GM12864 (cell line): Measurements from ENCODE around the gene GALNS.
"Not testable (repeated sequence)": the region's sequence is repeated elsewhere in the genome, so short reads cannot be mapped to it uniquely, and the experiment has no call there.

ENCODE experiments used
- DNase-seq: peaks from one replicate; pipeline ENCODE4 v3.0.0-alpha.2; 2011; ENCODE audit warnings: low read depth
- H3K4me3 ChIP-seq: 2 replicates; pipeline ENCODE4 v1.5.1; 2011; ENCODE audit warnings: mild to moderate bottlenecking, low read depth, low read length, control low read depth
- CTCF ChIP-seq: IDR thresholded peaks from 2 replicates; pipeline ENCODE4 v1.5.1; 2011; ENCODE audit warnings: low read depth, mild to moderate bottlenecking, moderate library complexity, low read length, control low read depth, inconsistent platforms; ENCODE audit errors: missing control alignments

GALNS gene

GRCh38 chr16:88796278-88796677, 60.5 kb downstream of the GALNS start:
- no peak for TF ChIP-seq CTCF
- H3K4me3 ChIP-seq, result no peak overlapping the region
- no peak for DNase-seq

GRCh38 chr16:88793251-88793954, 63.3 kb downstream of the GALNS start:
- TF ChIP-seq CTCF, result no peak
- H3K4me3 ChIP-seq, result no peak overlapping the region
- no peak for DNase-seq

DNA sequence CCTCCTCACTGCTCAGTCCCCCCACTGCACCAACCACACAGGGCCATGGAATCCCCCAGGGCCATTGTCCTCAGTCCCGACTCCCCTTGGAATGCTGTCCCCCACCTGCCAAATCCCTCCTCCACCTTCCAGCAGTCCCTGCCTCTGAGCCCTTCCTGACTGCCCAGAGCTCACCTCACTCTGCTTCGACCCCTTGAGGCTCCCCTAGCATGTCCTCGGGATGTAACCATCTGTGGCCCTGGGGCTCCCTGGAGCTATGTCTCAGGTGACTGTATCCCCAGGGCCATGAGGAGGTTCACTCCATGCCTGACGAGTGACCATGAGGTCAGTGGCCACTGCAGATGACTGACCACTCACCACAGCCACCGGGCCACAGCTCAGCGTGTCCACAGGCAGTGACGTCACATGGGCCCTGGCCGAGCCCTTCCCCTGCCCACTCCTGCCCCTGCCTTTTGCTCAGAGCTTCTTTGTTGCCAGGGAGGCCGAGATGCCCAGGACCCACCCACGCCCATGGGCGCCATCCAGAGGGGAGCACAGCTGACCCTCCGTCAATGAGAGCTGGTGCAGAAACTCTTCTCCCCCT, 64.0 kb downstream of the GALNS start:
- TF ChIP-seq CTCF, result no peak
- no peak overlapping the region for H3K4me3 ChIP-seq
- no peak for DNase-seq

DNA sequence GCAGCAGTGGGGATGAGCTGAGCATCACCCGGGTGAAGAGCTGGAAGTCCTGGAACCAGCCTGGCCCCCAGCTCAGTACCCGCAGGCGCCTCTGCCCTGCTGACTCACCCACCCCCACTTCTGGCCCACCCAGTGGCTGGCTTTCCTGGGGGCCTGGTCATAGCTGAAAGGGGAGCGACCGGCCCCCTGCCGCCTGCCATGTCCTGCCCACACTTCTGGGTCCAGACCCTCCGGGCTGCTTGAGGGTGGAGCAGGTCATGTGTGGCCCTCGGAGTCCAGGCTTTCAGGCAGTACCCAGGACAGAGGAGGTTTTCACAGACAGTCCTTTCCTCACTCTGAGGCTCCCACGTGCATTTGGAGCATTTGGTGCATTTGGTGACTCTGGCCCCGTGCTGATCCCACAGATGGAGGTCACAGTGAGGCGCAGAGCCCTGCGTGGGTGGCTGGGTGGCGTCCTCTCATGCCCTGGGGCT, 64.6 kb downstream of the GALNS start:
- H3K4me3 ChIP-seq, result no peak overlapping the region
- no peak for DNase-seq
- no peak for TF ChIP-seq CTCF

GRCh38 chr16:88790312-88791211, 66.2 kb downstream of the GALNS start:
- no peak for DNase-seq
- H3K4me3 ChIP-seq, result peak overlapping the region; percentile 6; the same call in 1 of the 2 replicates
- TF ChIP-seq CTCF, result no peak

- no peak overlapping the region for H3K4me3 ChIP-seq
- TF ChIP-seq CTCF, result no peak
- no peak for DNase-seq
These were observed 67.2 kb downstream of the GALNS start for GRCh38 chr16:88789594-88789993.

- H3K4me3 ChIP-seq, result not testable (repeated sequence)
These were observed 68.0 kb downstream of the GALNS start for GRCh38 chr16:88788749-88789148.

More at GRCh38 chr16:88788749-88789148, 68.0 kb downstream of the GALNS start:
- not testable (repeated sequence) for DNase-seq
